A549 (cell line): ENCODE data around the gene PSD2.

ENCODE experiments used
- JUN ChIP-seq, 2 experiments: fragments of >200 bp; sonication (Bioruptor Twin); formaldehyde crosslinking; IDR thresholded peaks; 2 replicates in 1 of 2; 3 replicates in 1 of 2; pipeline ENCODE4 v1.6.1; 2016 to 2017
- POLR2A ChIP-seq: IDR thresholded peaks from 2 replicates; pipeline ENCODE4 v1.6.1; 2012; ENCODE audit warnings: mild to moderate bottlenecking, low read length
- ZSCAN20 ChIP-seq: fragments of 250-450 bp; sonication (Bioruptor Pico); IDR thresholded peaks from 2 replicates; pipeline ENCODE4 v1.8.0; 2022; ENCODE audit warnings: mild to moderate bottlenecking, moderate library complexity
- TF ChIP-seq, protein P1 (sequence below): fragments of >200 bp; sonication (Bioruptor Twin); formaldehyde crosslinking; IDR thresholded peaks from 3 replicates; pipeline ENCODE4 v1.5.1; 2016

DNA sequence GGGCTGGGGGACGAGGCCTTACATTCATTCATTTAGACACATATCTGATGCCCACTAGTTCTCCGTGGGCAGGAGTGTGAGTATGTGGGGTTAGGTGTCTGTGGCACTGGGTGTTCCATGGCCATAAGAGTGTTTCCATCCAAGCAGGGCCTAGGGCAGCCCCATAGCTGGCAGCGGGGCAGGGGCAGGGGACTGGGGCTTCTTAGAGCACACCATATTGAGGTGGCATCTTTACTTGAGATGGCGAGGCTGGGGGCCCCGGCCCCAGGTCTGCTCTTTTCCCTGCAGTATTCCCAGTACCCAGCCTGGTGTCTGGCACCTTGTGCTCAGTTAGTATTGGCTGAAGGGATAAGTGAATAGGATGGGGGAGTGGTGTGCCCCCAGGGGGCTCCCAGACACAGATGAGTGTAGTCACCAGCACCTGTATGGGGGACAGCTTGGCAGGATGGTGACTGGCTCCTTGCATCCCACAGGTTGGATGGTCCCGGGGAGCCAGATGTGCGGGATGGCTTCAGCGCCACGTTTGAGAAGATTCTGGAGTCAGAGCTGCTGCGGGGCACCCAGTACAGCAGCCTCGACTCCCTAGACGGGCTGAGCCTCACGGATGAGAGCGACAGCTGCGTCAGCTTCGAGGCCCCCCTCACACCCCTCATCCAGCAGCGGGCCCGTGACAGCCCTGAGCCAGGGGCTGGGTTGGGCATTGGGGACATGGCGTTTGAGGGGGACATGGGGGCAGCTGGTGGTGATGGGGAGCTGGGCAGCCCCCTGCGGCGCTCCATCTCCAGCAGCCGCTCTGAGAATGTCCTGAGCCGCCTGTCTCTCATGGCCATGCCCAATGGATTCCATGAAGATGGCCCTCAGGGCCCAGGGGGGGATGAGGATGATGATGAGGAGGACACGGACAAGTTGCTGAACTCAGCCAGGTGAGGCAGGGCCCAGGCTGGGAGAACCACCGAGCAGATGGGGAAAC lies 17.5 kb downstream of the PSD2 start:
- TF ChIP-seq, protein P1, sequence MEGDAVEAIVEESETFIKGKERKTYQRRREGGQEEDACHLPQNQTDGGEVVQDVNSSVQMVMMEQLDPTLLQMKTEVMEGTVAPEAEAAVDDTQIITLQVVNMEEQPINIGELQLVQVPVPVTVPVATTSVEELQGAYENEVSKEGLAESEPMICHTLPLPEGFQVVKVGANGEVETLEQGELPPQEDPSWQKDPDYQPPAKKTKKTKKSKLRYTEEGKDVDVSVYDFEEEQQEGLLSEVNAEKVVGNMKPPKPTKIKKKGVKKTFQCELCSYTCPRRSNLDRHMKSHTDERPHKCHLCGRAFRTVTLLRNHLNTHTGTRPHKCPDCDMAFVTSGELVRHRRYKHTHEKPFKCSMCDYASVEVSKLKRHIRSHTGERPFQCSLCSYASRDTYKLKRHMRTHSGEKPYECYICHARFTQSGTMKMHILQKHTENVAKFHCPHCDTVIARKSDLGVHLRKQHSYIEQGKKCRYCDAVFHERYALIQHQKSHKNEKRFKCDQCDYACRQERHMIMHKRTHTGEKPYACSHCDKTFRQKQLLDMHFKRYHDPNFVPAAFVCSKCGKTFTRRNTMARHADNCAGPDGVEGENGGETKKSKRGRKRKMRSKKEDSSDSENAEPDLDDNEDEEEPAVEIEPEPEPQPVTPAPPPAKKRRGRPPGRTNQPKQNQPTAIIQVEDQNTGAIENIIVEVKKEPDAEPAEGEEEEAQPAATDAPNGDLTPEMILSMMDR: no peak
- TF ChIP-seq POLR2A (no peak), JUN (IDR thresholded peaks at IDR 0.05) (no peak), ZSCAN20 (CRISPR knock-in tag) (no peak)
